ENCODE measurements around the gene PIGZ. TPM values are rescaled to one million over a fixed set of nuclear protein-coding genes. Genes with fewer than 3 reads are reported as not detected.

PIGZ gene
- total RNA-seq, 1 donor from 2014 or later, result 0.63 TPM

DNA sequence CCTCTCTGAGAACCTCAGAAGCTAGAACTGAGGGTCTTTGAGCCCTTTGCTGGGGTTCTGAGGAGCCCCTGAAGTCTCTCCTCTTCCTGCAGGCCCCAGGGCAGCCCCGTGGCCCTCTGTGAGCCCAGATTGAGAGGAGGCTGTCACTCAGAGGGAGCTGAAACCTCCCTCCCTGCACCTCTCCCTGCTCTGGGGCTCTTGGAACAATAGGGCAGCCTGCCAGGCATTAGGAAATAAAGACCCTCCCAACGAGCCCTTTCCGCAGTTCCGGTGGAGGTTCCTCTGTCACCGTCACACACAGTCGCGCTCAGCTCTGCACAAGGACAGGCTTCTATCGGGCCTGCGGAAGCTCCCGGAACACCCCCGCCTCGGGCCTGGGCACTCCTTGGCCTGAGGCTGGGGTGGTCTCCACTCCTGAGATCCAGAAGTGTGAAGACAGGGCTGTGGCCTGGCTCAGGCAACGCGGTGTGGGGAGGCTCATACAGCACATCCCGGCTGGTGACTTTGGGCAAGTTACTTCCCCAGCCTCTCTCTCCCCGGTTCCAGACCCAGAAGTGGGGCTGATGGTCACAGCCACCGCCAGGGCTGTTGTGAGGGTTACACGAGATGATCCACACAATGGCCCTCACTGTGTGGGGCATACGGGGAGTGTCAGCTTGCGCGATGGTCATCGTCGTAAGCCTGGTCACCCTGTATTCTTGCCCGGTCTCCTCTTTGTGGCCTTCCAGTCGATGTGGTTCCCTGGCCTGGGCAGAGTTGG is 43.3 kb upstream of the PIGZ start:
- no peak for DNase-seq (ENCODE audit: low read depth)
- TF ChIP-seq, protein P1, sequence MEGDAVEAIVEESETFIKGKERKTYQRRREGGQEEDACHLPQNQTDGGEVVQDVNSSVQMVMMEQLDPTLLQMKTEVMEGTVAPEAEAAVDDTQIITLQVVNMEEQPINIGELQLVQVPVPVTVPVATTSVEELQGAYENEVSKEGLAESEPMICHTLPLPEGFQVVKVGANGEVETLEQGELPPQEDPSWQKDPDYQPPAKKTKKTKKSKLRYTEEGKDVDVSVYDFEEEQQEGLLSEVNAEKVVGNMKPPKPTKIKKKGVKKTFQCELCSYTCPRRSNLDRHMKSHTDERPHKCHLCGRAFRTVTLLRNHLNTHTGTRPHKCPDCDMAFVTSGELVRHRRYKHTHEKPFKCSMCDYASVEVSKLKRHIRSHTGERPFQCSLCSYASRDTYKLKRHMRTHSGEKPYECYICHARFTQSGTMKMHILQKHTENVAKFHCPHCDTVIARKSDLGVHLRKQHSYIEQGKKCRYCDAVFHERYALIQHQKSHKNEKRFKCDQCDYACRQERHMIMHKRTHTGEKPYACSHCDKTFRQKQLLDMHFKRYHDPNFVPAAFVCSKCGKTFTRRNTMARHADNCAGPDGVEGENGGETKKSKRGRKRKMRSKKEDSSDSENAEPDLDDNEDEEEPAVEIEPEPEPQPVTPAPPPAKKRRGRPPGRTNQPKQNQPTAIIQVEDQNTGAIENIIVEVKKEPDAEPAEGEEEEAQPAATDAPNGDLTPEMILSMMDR (conservative IDR thresholded peaks at IDR 0.05; ENCODE audit: low read depth, low read length), result no peak

DNA sequence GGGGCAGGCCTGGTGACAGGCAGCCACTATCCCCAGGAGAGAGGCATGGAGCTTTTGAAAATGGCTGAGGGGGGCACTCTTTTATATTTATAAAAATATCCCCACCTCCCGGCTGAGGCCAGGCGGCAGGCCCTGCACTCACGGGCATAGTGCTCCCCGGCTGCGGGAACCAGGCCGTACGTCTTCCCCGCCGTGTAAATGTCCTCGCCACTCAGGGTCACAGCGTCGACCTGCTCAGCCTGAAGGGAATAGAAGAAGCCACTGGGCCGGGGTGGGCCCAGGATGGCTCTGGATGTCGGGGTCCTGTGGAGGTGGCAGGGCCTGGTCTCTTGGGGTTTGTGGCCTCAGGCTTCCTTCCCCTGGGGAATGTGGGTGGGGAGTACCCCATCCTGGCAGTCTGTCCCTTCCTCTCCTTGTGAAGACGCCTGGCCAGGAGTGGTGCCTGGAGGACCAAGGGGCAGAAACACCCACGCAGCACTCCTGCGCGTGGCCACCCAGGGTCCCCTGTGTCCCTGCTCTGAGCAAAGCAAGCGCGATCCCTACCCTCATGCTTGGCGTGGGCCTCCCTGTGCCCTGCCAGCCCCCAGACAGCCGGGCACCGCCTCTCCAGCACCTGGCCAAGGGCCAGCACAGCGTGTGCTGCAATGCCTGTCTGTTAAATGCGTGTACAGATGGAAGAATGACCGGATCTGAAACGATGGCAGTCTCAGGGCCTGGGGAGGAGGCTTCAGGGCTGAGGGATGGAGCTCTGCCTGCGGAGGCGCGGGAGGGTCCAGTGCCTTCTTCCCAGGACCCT is 42.1 kb upstream of the PIGZ start:
- no peak for DNase-seq (ENCODE audit: low read depth)
- no peak overlapping the region for H3K4me3 ChIP-seq (ENCODE audit: low read depth, low read length)
- TF ChIP-seq, protein P1 (conservative IDR thresholded peaks at IDR 0.05; ENCODE audit: low read depth, low read length), result no peak

More for the DNA sequence above, 43.3 kb upstream of the PIGZ start:
- no peak overlapping the region for H3K4me3 ChIP-seq (ENCODE audit: low read depth, low read length)

DNA sequence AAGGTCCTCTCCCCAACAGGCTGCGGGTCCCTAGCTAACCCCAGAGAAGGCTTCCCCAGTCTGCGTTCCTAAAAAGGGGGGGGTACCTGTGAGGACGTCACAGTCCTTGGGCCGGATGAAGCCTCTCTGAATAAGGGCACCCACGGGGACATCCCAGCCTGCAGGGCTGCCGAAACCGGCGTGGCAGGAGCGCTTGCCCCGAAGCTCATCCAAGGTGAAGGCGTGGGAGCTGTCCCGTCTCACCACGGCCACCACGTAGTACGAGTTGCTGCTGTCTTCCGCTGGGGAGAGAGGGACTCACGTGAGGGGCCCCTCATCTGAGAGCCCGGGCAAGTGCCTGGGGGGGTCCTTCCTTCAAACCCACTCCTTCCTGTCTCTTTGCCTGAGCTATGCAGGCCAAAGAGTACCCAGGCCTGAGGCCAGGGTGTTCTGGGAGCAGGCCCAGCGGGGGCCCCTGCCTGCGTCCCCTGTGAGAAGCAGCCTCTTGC is 40.9 kb upstream of the PIGZ start:
- TF ChIP-seq, protein P1 (conservative IDR thresholded peaks at IDR 0.05; ENCODE audit: low read depth, low read length), result no peak
- DNase-seq (ENCODE audit: low read depth), result no peak
- H3K4me3 ChIP-seq (ENCODE audit: low read depth, low read length), result no peak overlapping the region

DNA sequence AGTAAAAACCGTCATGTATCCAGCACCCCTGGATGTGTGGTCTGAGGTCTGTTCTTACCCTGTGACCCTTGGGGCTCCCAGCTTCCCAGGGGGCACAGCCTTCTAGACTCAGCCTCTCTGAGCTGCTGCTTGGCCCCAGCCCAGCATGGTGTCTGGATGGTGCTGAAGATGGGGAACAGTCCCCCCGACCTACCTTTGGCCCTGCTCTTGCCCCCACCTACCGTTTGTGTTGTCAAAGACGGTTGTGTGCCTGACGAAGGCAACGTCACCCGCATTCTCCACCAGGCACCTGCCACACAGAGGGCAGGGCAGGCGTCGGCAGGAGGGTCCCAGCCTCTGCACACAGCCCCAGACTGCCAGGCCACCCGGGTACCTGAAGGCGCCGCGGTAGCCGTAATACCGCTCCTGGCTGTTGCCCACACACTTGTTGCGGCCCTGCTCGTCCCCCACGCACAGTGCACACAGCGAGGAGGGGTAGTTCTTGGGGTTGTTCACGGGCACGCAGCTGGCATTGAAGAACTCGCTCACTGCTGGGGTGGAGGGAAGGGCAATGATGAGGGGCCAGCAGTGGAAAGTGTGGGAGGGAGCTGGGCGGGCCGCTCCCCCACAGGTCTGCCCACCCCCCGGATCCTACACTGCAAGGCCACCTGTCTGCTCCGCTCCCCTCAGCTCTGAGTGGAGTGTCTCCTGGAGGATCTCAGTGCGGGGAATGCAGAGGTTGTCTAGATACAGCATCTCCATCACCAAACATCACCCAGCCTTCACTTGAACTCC is 40.0 kb upstream of the PIGZ start:
- DNase-seq (ENCODE audit: low read depth), result no peak
- TF ChIP-seq, protein P1 (conservative IDR thresholded peaks at IDR 0.05; ENCODE audit: low read depth, low read length), result no peak
- H3K4me3 ChIP-seq (ENCODE audit: low read depth, low read length), result no peak overlapping the region

DNA sequence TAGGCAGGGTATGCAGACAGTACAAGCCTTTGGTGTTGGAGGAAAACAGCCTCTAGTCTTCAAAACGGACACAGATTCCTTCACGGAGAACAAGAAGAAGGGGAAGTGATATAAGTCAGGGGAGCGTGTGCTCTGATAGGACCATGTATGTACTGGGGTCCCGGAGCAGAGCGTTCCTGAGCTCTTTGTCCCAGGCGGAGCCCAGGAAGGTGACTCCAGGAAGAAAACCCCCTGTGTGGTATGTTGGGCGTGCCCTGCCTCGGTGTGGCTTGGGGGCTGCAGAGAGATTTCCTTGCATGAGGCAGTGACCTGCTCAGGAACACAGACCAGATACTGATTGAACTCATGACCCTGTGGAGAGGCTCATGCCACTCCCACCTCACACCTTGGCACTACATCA is 39.3 kb upstream of the PIGZ start:
- H3K4me3 ChIP-seq (ENCODE audit: low read depth, low read length), result no peak overlapping the region
- no peak for DNase-seq (ENCODE audit: low read depth)
- TF ChIP-seq, protein P1 (conservative IDR thresholded peaks at IDR 0.05; ENCODE audit: low read depth, low read length), result no peak

DNA sequence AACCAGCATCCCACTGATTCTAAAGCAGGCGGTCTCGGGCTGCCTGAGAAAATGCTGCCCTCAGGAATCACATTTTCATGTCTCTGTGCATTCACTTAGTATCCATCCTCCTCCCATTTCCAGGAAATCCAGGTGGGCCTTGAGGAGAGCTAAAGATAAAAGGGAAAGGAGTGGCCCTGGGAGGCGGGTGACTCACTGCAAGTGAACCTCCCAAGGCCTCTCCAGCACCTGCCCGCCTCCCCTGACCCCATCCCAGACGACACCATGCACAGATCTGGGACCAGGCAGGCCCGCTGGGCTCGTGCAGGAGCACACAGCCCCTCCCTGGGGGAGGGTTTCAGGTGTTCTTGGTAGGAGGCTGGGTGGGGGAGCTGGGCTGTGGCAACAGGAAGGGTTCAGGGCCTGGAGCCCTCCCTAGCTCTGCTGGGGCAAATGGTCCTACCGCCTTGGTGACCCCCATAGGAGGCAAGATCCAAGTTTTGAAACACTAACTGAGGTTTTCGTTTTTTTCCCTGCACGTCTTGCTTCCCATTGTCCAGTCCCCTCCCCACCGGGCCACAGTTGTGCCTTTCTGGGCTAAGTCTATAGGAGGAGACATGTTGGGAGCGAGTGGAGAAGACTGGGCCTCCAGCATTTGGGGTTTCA is 38.8 kb upstream of the PIGZ start:
- no peak overlapping the region for H3K4me3 ChIP-seq (ENCODE audit: low read depth, low read length)
- DNase-seq (ENCODE audit: low read depth), result no peak
- TF ChIP-seq, protein P1 (conservative IDR thresholded peaks at IDR 0.05; ENCODE audit: low read depth, low read length), result no peak

Measured in epithelial cell of proximal tubule (primary cell).